Lower leg skin (tissue), 4 donors: Measurements from ENCODE around the gene SDK1. TPM values are rescaled to one million over a fixed set of nuclear protein-coding genes. Genes with fewer than 3 reads are reported as not detected.

Experiments
- DNase-seq, 2 donors: peaks; one replicate each; pipeline ENCODE4 v3.0.0-alpha.2; 2019; ENCODE audit warnings: low spot score in 2 of 2
- H3K4me3 ChIP-seq: fragments of 200-600 bp; sonication (generic); 2 replicates; pipeline ENCODE4 v1.5.1; 2017; ENCODE audit warnings: mild to moderate bottlenecking, low read depth; ENCODE audit not compliant: poor library complexity, severe bottlenecking
- POLR2A ChIP-seq, 2 donors: fragments of 450-650 bp; IDR thresholded peaks; one replicate each; pipeline ENCODE4 v1.6.1; 2016 to 2017; ENCODE audit warnings: antibody characterized with exemption in 2 of 2, mild to moderate bottlenecking in 1 of 2, moderate library complexity in 1 of 2
- WGBS, 2 donors: methylation state at CpG; one replicate each; pipeline ENCODE4 v1.1.5; 2018; 5-methylcytosine and 5-hydroxymethylcytosine counted together
- intact Hi-C: fragments of 100-400 bp; cut with DNase I; formaldehyde crosslinking; loops from one replicate; pipeline ENCODE4 v1.15.0; 2023; ENCODE audit warnings: low total_unique reads
- total RNA-seq, 4 donors: library from RNA; depleted of rRNA; stranded (reverse); fragments of >200 nt; gene quantifications; one replicate each; pipeline ENCODE4 v1.1.0, GENCODE V29; 2016
- TF ChIP-seq, protein P1 (sequence below), 3 donors: fragments of 450-650 bp; IDR thresholded peaks; one replicate each; pipeline ENCODE4 v1.5.1; 2016; ENCODE audit warnings: antibody characterized with exemption in 3 of 3, mild to moderate bottlenecking in 3 of 3, moderate library complexity in 2 of 3

The SDK1 gene
- total RNA-seq, 4 donors from 2014 or later: 1.9 to 7.2 (median 5.1) TPM

DNA sequence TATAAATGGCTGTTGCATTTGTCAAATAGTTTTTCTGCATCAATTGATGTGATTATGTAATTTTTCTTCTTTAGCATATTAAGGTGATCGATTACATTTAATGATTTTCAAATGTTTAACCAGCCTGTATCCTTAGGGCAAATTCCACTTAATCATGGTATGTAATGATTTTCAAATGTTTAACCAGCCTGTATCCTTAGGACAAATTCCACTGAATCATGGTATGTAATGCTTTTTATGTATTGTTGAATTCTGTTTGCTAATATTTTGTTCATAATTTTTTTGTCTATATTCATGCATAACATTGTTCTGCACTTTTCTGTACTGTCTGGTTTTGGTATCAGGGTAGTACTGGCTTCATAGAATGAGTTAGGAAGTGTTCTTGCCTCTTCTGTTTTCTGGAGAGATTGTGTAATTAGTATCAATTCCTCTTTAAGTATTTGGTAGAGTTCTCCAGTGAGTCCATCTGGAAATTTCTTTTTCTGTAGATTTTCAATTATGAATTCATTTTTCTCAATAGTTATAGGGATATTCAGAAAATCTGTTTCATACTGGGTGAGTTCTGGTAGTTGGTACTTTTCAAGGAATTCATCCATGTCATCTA lies 987.8 kb downstream of the SDK1 start:
- no peak for DNase-seq
- WGBS, 2 donors: 47 to 58% methylated on average over 1 of the region's 1 CpG
- H3K4me3 ChIP-seq: no peak overlapping the region
- TF ChIP-seq, protein P1, sequence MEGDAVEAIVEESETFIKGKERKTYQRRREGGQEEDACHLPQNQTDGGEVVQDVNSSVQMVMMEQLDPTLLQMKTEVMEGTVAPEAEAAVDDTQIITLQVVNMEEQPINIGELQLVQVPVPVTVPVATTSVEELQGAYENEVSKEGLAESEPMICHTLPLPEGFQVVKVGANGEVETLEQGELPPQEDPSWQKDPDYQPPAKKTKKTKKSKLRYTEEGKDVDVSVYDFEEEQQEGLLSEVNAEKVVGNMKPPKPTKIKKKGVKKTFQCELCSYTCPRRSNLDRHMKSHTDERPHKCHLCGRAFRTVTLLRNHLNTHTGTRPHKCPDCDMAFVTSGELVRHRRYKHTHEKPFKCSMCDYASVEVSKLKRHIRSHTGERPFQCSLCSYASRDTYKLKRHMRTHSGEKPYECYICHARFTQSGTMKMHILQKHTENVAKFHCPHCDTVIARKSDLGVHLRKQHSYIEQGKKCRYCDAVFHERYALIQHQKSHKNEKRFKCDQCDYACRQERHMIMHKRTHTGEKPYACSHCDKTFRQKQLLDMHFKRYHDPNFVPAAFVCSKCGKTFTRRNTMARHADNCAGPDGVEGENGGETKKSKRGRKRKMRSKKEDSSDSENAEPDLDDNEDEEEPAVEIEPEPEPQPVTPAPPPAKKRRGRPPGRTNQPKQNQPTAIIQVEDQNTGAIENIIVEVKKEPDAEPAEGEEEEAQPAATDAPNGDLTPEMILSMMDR (IDR thresholded peaks at IDR 0.05): no peak
- TF ChIP-seq POLR2A (IDR thresholded peaks at IDR 0.05): no peak
- intact Hi-C loops: no loop called here

DNA sequence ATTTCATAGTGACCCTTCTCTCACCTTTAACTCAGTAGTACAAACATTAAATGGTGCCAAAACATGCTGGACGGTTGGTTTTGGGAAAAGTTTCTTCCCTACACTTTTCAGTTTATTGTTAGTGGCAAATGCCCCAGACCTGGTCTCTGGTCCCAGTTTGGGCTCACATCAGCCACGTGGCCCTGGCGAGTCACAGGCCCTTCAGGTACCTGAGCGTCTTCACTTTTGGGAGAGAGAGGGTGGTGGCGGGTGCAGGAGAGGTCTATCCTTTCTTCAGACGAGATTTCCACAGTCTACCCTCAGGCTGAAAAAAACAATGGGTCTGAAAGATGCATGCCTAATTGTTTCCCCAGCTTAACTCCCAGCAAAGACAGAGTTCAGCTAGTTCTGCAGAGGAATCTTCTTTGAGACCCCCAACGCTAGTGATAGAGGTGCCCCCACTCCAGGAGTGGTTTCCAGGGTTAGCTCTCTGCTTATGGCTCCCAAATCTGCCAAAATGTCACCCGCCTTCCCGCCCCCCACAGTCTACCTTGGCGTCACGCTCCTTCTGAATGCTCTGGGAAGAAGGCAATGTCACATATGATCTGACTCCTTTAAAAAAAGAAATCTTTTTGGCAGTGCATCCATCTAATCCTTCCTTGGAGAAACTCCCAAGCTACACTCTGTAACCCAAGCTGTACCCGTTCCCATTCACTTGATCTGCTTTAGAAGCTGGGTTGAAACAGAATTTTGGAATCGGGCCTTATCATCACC lies 996.3 kb downstream of the SDK1 start:
- TF ChIP-seq, protein P1 (IDR thresholded peaks at IDR 0.05): no peak
- TF ChIP-seq POLR2A (IDR thresholded peaks at IDR 0.05): no peak
- 81 to 82% methylated on average over 13 of the region's 13 CpGs for WGBS, 2 donors
- H3K4me3 ChIP-seq: no peak overlapping the region
- DNase-seq: no peak
- intact Hi-C loops: no loop called here

DNA sequence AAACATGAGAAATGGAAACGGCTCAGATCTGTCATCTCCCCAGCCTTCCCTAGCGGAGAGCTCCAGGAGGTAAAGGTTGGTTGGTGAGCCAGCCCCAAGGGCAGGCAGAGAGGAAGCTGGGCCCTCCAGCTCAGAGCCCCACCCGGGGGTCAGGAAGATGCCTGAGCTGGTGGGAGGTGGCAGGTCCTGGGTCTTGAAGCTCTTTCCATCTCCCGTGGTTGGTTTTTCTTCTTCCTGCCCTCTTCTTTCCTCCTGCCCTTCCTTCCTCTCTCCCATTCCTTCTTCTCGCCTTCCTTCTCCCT lies 996.8 kb downstream of the SDK1 start:
- intact Hi-C loops: no loop called here
- no peak overlapping the region for H3K4me3 ChIP-seq
- 85 to 88% methylated on average over 5 of the region's 5 CpGs for WGBS, 2 donors
- DNase-seq: no peak
- TF ChIP-seq, protein P1 (IDR thresholded peaks at IDR 0.05): no peak
- no peak for TF ChIP-seq POLR2A (IDR thresholded peaks at IDR 0.05)

DNA sequence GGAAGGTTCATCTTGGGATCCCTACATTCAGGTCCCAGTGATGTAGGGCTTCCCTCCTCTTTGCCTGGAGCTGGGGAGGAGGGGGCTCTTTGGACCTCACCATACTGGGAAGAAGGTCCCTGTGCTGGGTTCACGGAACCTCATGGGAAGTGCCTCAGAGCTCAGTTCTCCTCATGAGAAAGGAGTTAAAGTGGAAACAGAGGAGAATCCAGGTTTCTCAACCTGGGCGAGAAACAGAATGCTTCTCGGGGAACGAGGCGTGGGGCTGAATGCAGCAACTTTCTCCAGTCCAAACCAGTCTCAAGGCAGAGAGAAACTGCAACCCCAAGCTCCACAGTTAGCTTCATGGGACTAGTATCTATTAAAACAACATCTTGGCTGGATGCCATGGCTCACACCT lies 998.4 kb downstream of the SDK1 start:
- TF ChIP-seq POLR2A (IDR thresholded peaks at IDR 0.05): no peak
- TF ChIP-seq, protein P1 (IDR thresholded peaks at IDR 0.05): no peak
- intact Hi-C loops: no loop called here
- 81 to 86% methylated on average over 5 of the region's 5 CpGs for WGBS, 2 donors
- no peak for DNase-seq
- no peak overlapping the region for H3K4me3 ChIP-seq

DNA sequence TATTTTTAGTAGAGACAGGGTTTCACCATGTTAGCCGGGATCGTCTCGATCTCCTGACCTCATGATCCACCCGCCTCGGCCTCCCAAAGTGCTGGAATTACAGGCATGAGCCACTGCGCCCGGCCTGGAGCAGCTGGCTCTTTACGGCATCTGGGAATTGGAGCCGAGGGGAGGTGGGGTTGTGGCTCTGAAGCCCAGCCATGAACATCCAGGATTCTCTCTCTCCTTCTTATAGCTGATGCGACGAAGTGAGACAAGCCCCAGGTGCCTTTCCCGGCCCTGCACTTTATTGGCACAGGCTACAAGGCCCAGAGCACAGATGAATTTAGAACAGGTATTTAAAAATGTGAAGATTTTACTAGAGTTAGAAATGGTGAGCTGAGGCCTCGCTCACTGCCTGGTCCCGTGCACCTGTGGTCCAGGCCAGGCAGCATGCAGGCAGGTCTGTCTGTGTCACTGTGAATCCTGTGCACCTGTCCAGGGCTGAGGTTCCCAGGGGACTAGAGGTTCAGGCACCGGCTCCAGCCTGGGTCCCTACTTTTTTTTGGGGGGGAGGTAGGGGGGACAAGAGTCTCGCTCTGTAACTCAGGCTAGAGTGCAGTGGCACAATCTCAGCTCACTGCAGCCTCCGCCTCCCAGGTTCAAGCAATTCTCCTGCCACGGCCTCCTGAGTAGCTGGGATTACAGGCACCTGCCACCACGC lies 1001.3 kb downstream of the SDK1 start:
- WGBS, 2 donors: 90 to 91% methylated on average over 19 of the region's 19 CpGs
- H3K4me3 ChIP-seq: no peak overlapping the region
- no peak for TF ChIP-seq POLR2A (IDR thresholded peaks at IDR 0.05)
- TF ChIP-seq, protein P1 (IDR thresholded peaks at IDR 0.05): no peak
- intact Hi-C loops: no loop called here
- no peak for DNase-seq
